SU-DHL-6 (cell line): ENCODE results near the gene CHN1.

Source experiments
- EZH2phosphoT487 ChIP-seq: fragments of 200-600 bp; sonication (generic), shearing (Covaris generic); conservative IDR thresholded peaks from 2 replicates; pipeline ENCODE4 v1.6.1; 2018; ENCODE audit warnings: mild to moderate bottlenecking, antibody characterized with exemption, low read length, moderate library complexity, mixed read lengths
- TF ChIP-seq, protein P1 (sequence below): fragments of 200-600 bp; sonication (generic); IDR thresholded peaks from one replicate; pipeline ENCODE4 v1.5.1; 2017; ENCODE audit warnings: antibody characterized with exemption, mild to moderate bottlenecking, low read length, moderate library complexity; ENCODE audit not compliant: insufficient read depth, poor library complexity, severe bottlenecking

DNA sequence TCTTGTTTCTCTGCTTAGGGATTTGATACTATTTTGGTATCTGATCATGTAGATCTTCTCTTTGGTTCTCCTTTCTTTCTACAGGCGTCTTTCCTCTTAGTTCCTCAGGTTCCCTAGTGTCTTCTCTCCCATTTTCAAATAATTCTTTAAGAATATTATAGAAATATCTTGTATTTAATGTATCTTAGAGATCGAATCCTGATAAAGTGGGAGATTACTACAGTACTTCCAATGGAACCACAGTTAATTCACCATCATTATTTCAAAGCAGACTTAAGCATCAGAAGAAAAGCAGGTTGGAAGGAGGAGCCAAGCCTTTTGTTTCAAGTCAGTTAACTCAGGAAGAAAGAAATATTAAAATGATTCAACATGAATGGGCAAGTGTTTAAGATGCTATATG, 1.1 kb upstream of the CHN1 start:
- TF ChIP-seq, protein P1, sequence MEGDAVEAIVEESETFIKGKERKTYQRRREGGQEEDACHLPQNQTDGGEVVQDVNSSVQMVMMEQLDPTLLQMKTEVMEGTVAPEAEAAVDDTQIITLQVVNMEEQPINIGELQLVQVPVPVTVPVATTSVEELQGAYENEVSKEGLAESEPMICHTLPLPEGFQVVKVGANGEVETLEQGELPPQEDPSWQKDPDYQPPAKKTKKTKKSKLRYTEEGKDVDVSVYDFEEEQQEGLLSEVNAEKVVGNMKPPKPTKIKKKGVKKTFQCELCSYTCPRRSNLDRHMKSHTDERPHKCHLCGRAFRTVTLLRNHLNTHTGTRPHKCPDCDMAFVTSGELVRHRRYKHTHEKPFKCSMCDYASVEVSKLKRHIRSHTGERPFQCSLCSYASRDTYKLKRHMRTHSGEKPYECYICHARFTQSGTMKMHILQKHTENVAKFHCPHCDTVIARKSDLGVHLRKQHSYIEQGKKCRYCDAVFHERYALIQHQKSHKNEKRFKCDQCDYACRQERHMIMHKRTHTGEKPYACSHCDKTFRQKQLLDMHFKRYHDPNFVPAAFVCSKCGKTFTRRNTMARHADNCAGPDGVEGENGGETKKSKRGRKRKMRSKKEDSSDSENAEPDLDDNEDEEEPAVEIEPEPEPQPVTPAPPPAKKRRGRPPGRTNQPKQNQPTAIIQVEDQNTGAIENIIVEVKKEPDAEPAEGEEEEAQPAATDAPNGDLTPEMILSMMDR, result no peak
- TF ChIP-seq EZH2phosphoT487, result no peak
